ENCODE data around the gene LENEP. TPM values are rescaled to one million over a fixed set of nuclear protein-coding genes. Genes with fewer than 3 reads are reported as not detected.

LENEP gene
- 0.33 TPM for polyA plus RNA-seq
- long read RNA-seq, donor 1: 0 reads
- long read RNA-seq, donor 2: 0 reads
- long read RNA-seq, donor 3: 0 reads
- long read RNA-seq, donor 4: 0 reads
- long read RNA-seq, donor 5: 0 reads
- long read RNA-seq, donor 6: 0 reads
- long read RNA-seq, donor 7: 0 reads
- long read RNA-seq, donor 8: 0 reads
- long read RNA-seq, donor 9: 0 reads
- long read RNA-seq, donor 10: 0 reads
- long read RNA-seq, donor 11: 0 reads

- H3K9me3 ChIP-seq (ENCODE audit: control insufficient read depth, low read depth, low read length): no peaks in the 10 kb centered on the region
- no peak for DNase-seq
- peaks cover 24% of the 10 kb centered on the region for H3K36me3 ChIP-seq (ENCODE audit: control insufficient read depth, insufficient read depth, low read length)
- no CpG with 5 or more reads among the region's 8 CpGs for WGBS (ENCODE audit: insufficient coverage, low lambda C conversion rate)
- peaks cover 11% of the 10 kb centered on the region for H3K4me1 ChIP-seq (ENCODE audit: control insufficient read depth, insufficient read depth, low read length)
- H3K4me3 ChIP-seq (ENCODE audit: low read length): no peak within 1 kb of the TSS
- no peaks in the 10 kb centered on the region for H3K27me3 ChIP-seq (ENCODE audit: control insufficient read depth, insufficient read depth, low read length)
- no peak within 1 kb of the TSS for H3K27ac ChIP-seq (ENCODE audit: low read length)
Measured at GRCh38 chr1:154993572-154994268, at the start of gene LENEP. TSS of gene LENEP (plus strand) at chr1:154993586. CDS start at chr1:154993608, 22 bp downstream.

GRCh38 chr1:154943649-154944400 lies 49.6 kb upstream of the LENEP start:
- peak in 1 of 2 donors; percentile 43 for DNase-seq
- no peaks in the 10 kb centered on the region for H3K27me3 ChIP-seq (ENCODE audit: control insufficient read depth, insufficient read depth, low read length)
- no CpG with 5 or more reads among the region's 6 CpGs for WGBS (ENCODE audit: insufficient coverage, low lambda C conversion rate)
- peaks cover 44% of the 10 kb centered on the region for H3K4me1 ChIP-seq (ENCODE audit: control insufficient read depth, insufficient read depth, low read length)
- peaks cover 25% of the 10 kb centered on the region for H3K36me3 ChIP-seq (ENCODE audit: control insufficient read depth, insufficient read depth, low read length)
- H3K4me3 ChIP-seq (ENCODE audit: low read length): no peak overlapping the region
- no peaks in the 10 kb centered on the region for H3K9me3 ChIP-seq (ENCODE audit: control insufficient read depth, low read depth, low read length)
- H3K27ac ChIP-seq (ENCODE audit: low read length): peak overlapping the region; percentile 84

- WGBS (ENCODE audit: insufficient coverage, low lambda C conversion rate): no CpG with 5 or more reads among the region's 9 CpGs
- H3K9me3 ChIP-seq (ENCODE audit: control insufficient read depth, low read depth, low read length): no peaks in the 10 kb centered on the region
- peak overlapping the region; percentile 84 for H3K27ac ChIP-seq (ENCODE audit: low read length)
- peaks cover 25% of the 10 kb centered on the region for H3K36me3 ChIP-seq (ENCODE audit: control insufficient read depth, insufficient read depth, low read length)
- no peaks in the 10 kb centered on the region for H3K27me3 ChIP-seq (ENCODE audit: control insufficient read depth, insufficient read depth, low read length)
- no peak overlapping the region for H3K4me3 ChIP-seq (ENCODE audit: low read length)
- peaks cover 40% of the 10 kb centered on the region for H3K4me1 ChIP-seq (ENCODE audit: control insufficient read depth, insufficient read depth, low read length)
- DNase-seq: peak; percentile 87 to 93
Measured at GRCh38 chr1:154944401-154945159, 48.8 kb upstream of the LENEP start.

GRCh38 chr1:154945160-154945961 lies 48.0 kb upstream of the LENEP start:
- Histone ChIP-seq H3K4me3 (ENCODE audit: low read length) (no peak overlapping the region), H3K27me3 (ENCODE audit: control insufficient read depth, insufficient read depth, low read length) (no peaks in the 10 kb centered on the region), H3K9me3 (ENCODE audit: control insufficient read depth, low read depth, low read length) (no peaks in the 10 kb centered on the region), H3K4me1 (ENCODE audit: control insufficient read depth, insufficient read depth, low read length) (peaks cover 40% of the 10 kb centered on the region), H3K27ac (ENCODE audit: low read length) (peak overlapping the region; percentile 84), H3K36me3 (ENCODE audit: control insufficient read depth, insufficient read depth, low read length) (peaks cover 26% of the 10 kb centered on the region)
- WGBS (ENCODE audit: insufficient coverage, low lambda C conversion rate): no CpG with 5 or more reads among the region's 15 CpGs
- DNase-seq: no peak

- Histone ChIP-seq H3K4me1 (ENCODE audit: control insufficient read depth, insufficient read depth, low read length) (peaks cover 40% of the 10 kb centered on the region), H3K4me3 (ENCODE audit: low read length) (no peak overlapping the region), H3K36me3 (ENCODE audit: control insufficient read depth, insufficient read depth, low read length) (peaks cover 34% of the 10 kb centered on the region), H3K9me3 (ENCODE audit: control insufficient read depth, low read depth, low read length) (no peaks in the 10 kb centered on the region), H3K27ac (ENCODE audit: low read length) (no peak overlapping the region), H3K27me3 (ENCODE audit: control insufficient read depth, insufficient read depth, low read length) (no peaks in the 10 kb centered on the region)
- WGBS (ENCODE audit: insufficient coverage, low lambda C conversion rate): 80% methylated on average over 2 of the region's 17 CpGs
- no peak for DNase-seq
Measured at GRCh38 chr1:154945962-154946850, 47.2 kb upstream of the LENEP start.

- Histone ChIP-seq H3K9me3 (ENCODE audit: control insufficient read depth, low read depth, low read length) (no peaks in the 10 kb centered on the region), H3K36me3 (ENCODE audit: control insufficient read depth, insufficient read depth, low read length) (peaks cover 42% of the 10 kb centered on the region)
Measured at GRCh38 chr1:154948079-154948478, 45.3 kb upstream of the LENEP start.

GRCh38 chr1:154951901-154952657 lies 41.3 kb upstream of the LENEP start:
- Histone ChIP-seq H3K36me3 (ENCODE audit: control insufficient read depth, insufficient read depth, low read length) (peaks cover 34% of the 10 kb centered on the region), H3K4me1 (ENCODE audit: control insufficient read depth, insufficient read depth, low read length) (peaks cover 29% of the 10 kb centered on the region), H3K4me3 (ENCODE audit: low read length) (no peak overlapping the region), H3K9me3 (ENCODE audit: control insufficient read depth, low read depth, low read length) (no peaks in the 10 kb centered on the region), H3K27me3 (ENCODE audit: control insufficient read depth, insufficient read depth, low read length) (no peaks in the 10 kb centered on the region), H3K27ac (ENCODE audit: low read length) (no peak overlapping the region)
- WGBS (ENCODE audit: insufficient coverage, low lambda C conversion rate): no CpG with 5 or more reads among the region's 15 CpGs
- no peak for DNase-seq

More at GRCh38 chr1:154948079-154948478, 45.3 kb upstream of the LENEP start:
- WGBS (ENCODE audit: insufficient coverage, low lambda C conversion rate): no CpG with 5 or more reads among the region's 11 CpGs
- DNase-seq: no peak
- Histone ChIP-seq H3K4me1 (ENCODE audit: control insufficient read depth, insufficient read depth, low read length) (peaks cover 26% of the 10 kb centered on the region), H3K4me3 (ENCODE audit: low read length) (no peak overlapping the region), H3K27me3 (ENCODE audit: control insufficient read depth, insufficient read depth, low read length) (no peaks in the 10 kb centered on the region), H3K27ac (ENCODE audit: low read length) (no peak overlapping the region)

- DNase-seq: no peak
- H3K36me3 ChIP-seq (ENCODE audit: control insufficient read depth, insufficient read depth, low read length): peaks cover 29% of the 10 kb centered on the region
- no peak overlapping the region for H3K27ac ChIP-seq (ENCODE audit: low read length)
- H3K4me3 ChIP-seq (ENCODE audit: low read length): no peak overlapping the region
- H3K27me3 ChIP-seq (ENCODE audit: control insufficient read depth, insufficient read depth, low read length): no peaks in the 10 kb centered on the region
- no peaks in the 10 kb centered on the region for H3K9me3 ChIP-seq (ENCODE audit: control insufficient read depth, low read depth, low read length)
- H3K4me1 ChIP-seq (ENCODE audit: control insufficient read depth, insufficient read depth, low read length): peaks cover 32% of the 10 kb centered on the region
- no CpG with 5 or more reads among the region's 6 CpGs for WGBS (ENCODE audit: insufficient coverage, low lambda C conversion rate)
Measured at GRCh38 chr1:154952664-154953063, 40.7 kb upstream of the LENEP start.
